GM19452 (cell line): ENCODE measurements around the gene CYP2D6.
A peak's percentile ranks its signal among the peaks of the same experiment; 100 is the strongest.

ENCODE experiments used
- ATAC-seq: cut with Tn5 transposase; IDR thresholded peaks from one replicate; pipeline ENCODE4 v1.9.1; 2021; ENCODE audit not compliant: unreplicated experiment

Gene CYP2D6

DNA sequence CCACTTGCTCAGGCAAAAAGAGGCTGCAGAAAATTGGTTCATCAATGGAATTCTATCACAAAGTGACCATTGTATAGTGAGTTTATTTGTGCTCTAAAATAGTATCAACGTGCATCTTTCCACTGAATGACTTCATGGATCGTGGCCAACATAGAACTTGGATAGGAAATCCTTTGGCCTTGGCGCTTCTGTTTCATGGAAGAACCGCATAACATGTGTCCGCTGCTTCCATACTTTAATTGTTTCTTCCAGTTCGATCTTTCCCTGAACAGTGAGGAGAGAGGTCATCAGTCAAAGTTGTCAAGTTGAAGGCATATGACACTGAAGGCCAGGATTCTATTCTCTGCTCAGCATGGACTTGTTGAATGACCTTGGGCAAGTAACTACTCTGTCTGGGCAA is 44.6 kb downstream of the CYP2D6 start:
- ATAC-seq = no peak

DNA sequence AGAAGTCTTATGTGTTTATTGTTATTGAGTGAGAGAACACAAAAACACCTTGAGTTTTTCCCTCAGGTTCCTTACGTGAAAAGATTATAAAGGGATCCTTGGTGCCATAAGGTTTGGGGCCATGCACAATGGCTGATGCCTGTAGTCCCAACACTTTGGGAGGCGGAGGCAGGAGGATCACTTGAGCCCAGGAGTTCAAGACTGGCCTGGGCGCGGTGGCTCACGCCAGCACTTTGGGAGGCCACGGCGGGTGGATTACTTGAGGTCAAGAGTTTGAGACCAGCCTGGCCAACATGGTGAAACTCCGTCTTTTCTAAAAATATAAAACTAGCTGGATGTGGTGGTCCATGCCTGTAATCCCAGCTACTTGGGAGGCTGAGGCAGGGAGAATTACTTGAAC is 45.7 kb downstream of the CYP2D6 start:
- ATAC-seq = no peak

DNA sequence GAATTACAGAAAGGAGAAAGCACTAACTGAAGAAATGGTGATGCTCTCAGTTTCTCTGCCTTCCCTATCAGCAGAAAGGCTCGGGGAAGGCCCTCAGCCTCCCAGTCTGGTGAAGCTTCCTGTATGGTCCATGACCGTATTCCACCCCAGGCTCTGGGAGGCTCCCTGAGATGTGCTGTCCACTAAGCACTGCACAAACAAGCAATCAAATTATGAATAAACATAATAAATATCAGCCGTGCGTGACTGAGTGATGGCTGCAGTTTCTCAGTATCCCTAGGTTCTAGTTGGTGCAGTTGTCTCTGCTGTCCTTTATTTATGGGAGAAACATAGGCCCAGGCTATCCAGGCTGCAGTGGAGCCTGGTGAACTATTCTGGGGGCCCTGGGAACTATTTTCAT is 47.5 kb downstream of the CYP2D6 start:
- ATAC-seq = no peak

DNA sequence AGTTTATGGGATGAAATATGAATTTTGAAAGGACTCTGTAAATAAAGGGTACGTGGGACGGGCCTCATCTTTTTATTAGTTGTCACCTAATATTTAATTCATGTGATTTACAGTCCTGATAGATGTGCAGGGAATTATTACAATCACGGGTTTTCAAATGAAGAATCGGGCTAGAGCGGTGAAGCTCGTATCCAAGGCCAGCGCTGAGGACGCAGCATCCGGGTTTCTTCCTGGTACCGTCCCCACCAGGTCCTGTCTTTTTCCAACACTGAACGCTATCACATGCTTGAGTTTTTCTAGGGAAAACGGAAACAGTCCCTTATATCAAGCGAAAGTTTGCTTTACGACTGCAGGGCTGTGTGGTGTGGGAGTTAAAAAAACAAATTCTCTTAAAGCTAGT is 50.3 kb downstream of the CYP2D6 start:
- ATAC-seq = no peak

DNA sequence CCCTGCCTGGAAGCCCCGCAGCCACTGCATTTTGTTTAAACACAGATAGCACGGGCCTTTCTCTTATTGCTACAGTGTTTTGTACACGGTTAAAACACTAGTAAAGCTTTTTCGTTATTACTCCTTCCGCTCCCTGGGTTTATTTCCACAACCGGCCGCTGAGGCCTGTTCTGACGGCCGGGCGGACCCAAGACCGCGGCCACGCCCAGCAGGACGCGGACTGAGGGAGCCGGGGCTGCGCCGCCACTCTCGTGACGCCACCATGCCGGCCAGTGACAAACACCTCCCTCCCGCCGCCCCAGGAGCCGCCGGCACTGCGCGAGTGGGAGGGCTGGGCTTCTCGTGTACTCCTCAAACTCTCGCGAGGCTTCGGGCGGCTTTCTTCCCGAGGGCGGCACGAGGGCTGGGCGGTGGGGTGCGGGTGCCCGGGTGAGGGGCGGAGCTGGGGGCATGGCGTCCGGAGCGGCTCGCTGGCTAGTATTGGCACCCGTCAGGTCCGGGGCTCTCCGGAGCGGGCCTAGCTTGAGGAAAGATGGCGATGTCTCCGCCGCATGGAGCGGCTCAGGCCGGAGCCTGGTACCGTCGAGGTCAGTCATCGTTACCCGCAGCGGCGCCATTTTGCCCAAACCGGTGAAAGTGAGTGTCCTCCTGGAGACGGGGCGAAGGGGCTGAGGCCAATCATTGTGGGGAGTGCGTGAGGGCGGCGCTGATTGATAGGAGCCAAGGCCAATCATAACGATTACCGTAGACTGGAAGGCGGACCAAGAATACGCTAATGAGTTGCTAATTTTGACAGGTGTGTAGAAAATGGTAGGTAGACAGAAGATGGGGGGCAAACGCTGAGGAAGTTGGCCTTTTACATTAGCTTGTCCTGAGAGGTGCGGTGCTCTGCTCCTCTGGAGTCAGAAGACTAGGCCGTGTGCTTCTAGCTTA is 51.0 kb downstream of the CYP2D6 start, which contains the start of gene SMDT1:
Gene SMDT1, plus strand, starts transcription at position 382 of the 933 bp plus-strand sequence. Its CDS starts 69 bp downstream, at position 451.
- peak; percentile 85 for ATAC-seq

DNA sequence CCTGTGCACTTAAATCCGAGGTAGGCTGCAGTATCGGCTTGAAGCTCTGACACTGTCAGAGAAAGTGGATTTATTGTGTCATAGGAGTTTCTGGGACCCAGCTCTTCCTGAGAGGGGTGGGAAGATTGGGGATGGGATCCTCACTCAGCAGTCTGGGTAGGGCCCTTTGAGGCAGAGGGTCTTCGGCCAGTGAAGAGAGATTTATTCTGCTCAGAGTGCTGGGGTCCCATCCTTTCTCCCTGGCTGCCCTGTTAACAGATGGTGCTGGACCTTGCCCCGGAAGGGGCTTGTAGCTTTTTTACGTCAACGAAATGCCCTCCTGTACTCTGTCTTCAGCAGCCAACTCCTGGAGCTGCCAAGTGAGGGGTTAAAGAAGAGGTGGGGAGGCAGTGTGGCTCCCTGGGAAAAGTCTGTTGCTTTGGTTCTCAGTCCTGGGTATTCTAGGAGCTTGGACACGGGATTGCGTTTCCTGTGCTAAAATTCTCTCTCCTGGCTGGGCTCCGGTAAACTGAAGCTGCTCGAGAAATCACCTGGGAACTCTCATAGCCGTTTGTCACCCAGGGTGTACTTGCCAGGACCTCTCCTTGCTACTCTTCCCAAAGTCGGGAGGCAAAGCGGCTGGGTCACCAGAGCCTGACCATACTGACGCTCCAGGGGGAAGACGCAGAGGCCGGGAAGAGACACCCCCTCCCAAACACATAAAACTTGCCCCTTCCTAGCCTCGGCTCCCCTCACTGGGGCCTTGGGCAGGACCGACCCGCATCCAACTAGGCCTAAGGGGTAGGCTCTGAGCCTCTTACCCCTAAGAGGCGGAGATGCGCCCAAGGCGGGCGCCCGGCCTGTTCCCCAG is 51.9 kb downstream of the CYP2D6 start:
- ATAC-seq = no peak

DNA sequence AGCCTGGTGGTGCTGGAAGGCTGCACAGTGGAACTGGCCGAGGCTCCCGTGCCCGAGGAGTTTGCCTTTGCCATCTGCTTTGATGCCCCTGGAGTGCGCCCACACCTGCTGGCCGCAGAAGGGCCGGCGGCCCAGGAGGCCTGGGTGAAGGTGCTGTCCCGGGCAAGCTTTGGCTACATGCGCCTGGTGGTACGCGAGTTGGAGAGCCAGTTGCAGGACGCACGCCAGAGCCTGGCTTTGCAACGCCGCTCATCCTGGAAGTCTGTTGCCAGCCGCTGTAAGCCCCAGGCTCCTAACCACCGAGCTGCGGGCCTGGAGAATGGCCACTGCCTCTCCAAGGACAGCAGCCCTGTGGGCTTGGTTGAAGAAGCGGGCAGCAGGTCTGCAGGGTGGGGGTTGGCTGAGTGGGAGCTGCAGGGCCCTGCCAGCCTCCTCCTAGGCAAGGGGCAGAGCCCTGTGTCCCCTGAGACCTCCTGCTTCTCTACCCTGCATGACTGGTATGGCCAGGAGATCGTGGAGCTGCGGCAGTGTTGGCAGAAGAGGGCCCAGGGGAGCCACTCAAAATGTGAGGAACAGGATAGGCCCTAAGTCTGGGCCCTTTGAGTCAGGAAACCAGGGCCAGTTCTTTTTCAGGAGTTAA is 53.0 kb downstream of the CYP2D6 start:
- ATAC-seq = no peak

DNA sequence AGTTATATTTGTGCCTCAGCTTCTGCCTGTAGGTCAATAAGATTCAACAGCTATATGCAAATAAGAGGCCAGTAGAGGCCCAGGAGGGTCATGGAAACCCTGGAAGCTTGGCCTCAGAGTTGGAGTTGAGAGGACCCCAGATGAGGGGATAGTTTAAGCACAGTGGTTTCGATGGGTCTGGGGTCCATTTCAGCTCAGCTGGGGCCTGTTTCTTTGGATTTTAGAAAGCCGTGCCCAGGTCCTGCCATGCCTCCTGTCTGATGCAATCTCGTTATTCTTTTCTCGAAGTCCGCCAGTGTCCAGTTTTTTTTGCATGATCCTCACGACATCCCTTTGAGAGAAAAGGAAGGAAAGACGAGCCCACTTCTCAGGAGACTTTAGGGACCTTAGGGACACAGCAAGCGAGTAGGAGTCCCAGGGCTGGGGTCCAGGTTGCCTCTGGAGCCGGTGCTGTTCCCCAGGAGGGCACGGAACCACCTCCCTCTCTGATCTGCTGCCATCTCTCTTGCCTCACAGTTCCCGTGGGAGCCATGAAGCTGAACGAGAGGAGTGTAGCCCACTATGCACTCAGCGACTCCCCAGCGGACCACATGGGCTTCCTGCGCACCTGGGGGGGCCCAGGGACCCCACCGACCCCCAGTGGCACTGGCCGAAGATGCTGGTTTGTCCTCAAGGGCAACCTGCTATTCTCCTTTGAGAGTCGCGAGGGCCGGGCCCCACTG is 53.7 kb downstream of the CYP2D6 start:
- no peak for ATAC-seq
